Activated T-cell treated with anti-CD3 and anti-CD28 coated beads, Interleukin-2, amount 50 U/mL, for 72 hours (primary cell): ENCODE measurements around the gene RNF212. TPM values are rescaled to one million over a fixed set of nuclear protein-coding genes. Genes with fewer than 3 reads are reported as not detected.
"Not testable (repeated sequence)": the region's sequence is repeated elsewhere in the genome, so short reads cannot be mapped to it uniquely, and the experiment has no call there.

ENCODE experiments used
- ATAC-seq, 2 donors: fragments of 150-1000 bp; cut with Tn5 transposase; replicated peaks in 1 of 2; 2 replicates each; pipeline ENCODE4 v1.10.0; 2021; ENCODE audit warnings: moderate library complexity in 2 of 2, mild to moderate bottlenecking in 1 of 2
- DNase-seq, 2 donors: peaks; one replicate each; pipeline ENCODE4 v3.0.0; 2021 to 2022; ENCODE audit warnings: mixed read lengths in 1 of 2
- H3K27ac Mint-ChIP-seq: one replicate; pipeline ENCODE4 v1.8.0; 2022; ENCODE audit warnings: mild to moderate bottlenecking, moderate library complexity, mixed read lengths
- H3K27me3 Mint-ChIP-seq: one replicate; pipeline ENCODE4 v1.8.0; 2022; ENCODE audit warnings: low read depth, mixed read lengths
- H3K36me3 Mint-ChIP-seq, 2 donors: one replicate each; pipeline ENCODE4 v1.8.0; 2022; ENCODE audit warnings: mixed read lengths in 2 of 2, mild to moderate bottlenecking in 1 of 2; ENCODE audit not compliant: insufficient read depth in 2 of 2
- H3K4me1 Mint-ChIP-seq: one replicate; pipeline ENCODE4 v1.8.0; 2022; ENCODE audit warnings: low read depth, mixed read lengths
- H3K4me3 Mint-ChIP-seq, 2 donors: one replicate each; pipeline ENCODE4 v1.8.0; 2022; ENCODE audit warnings: mild to moderate bottlenecking in 2 of 2, mixed read lengths in 2 of 2, moderate library complexity in 2 of 2
- H3K9me3 Mint-ChIP-seq, 2 donors: one replicate each; pipeline ENCODE4 v1.8.0; 2022; ENCODE audit warnings: mixed read lengths in 2 of 2
- total RNA-seq, 2 donors: library from RNA; stranded (reverse); gene quantifications; one replicate each; pipeline ENCODE4 v1.2.3, GENCODE V29; 2022

Gene RNF212
- total RNA-seq, 2 donors from 2014 or later: 2.3 to 3.9 TPM

DNA sequence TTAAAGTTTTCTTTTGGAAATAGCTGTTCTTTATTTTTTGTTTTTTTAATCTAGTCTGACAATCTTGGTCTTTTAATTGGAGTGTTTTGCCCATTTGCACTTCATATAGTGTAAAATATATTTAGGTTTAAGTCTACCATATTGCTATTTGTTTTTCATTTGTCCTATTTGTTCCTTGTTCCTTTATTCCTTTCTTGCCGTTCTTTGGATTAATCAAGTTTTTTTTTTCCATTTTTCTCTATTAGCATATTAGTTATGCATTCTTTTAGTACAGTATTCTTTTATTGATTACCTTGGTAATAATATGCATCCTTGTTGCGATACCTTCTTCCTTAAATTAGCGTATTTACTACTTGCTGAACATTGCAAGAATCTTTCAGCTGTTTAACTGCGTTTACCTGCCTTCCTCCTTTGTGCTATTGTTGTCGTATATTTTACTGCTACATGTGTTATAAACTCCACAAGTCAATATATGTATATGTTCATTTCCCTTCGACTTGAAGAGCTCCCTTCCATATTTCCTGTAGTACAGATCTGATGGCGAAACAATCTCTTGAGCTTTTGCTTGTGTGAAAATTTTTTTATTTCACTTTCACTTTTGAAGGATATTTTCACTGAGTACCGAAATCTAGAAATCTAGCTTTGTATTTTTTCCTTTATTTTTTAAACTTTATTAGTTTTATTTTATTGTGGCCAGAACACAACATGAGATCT lies 23.9 kb upstream of the RNF212 start:
- H3K4me1 Mint-ChIP-seq: peaks cover 27% of the 10 kb centered on the region
- no peaks in the 10 kb centered on the region for H3K36me3 Mint-ChIP-seq
- no peaks in the 10 kb centered on the region for H3K9me3 Mint-ChIP-seq
- DNase-seq: no peak
- no peak for ATAC-seq
- no peaks in the 10 kb centered on the region for H3K27me3 Mint-ChIP-seq
- peak overlapping the region; percentile 83 to 88 for H3K4me3 Mint-ChIP-seq
- H3K27ac Mint-ChIP-seq: peak overlapping the region; percentile 85

DNA sequence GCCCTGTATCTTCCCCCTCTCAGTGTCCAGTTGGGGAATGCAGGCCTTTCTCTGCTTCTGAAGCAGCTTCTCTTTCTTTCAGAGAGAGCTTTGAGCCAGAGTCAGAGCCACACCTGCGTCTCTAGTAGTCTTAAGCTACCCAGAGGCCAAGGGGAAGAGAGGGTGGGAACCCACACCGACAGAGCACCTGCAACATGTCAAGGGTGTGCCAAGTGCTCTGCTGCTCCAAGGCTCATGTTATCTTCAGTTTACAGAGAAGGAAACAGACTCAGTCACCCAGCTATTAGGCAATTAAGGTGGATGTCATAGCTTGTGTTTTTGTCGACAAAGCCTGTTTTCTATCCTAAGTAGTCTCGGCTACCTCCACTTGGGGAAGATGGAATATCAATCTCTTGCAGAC lies 22.7 kb upstream of the RNF212 start:
- no peaks in the 10 kb centered on the region for H3K27me3 Mint-ChIP-seq

GRCh38 chr4:1133033-1133432 lies 19.7 kb upstream of the RNF212 start:
- no peak overlapping the region for H3K4me3 Mint-ChIP-seq
- no peaks in the 10 kb centered on the region for H3K36me3 Mint-ChIP-seq
- no peak overlapping the region for H3K27ac Mint-ChIP-seq
- peaks cover 25% of the 10 kb centered on the region for H3K4me1 Mint-ChIP-seq
- ATAC-seq (no peak), DNase-seq (no peak)
- no peaks in the 10 kb centered on the region for H3K9me3 Mint-ChIP-seq
- H3K27me3 Mint-ChIP-seq: no peaks in the 10 kb centered on the region

More for the DNA sequence above, 22.7 kb upstream of the RNF212 start:
- ATAC-seq (peak in 1 of 2 donors; percentile 31), DNase-seq (no peak)
- Mint-ChIP-seq H3K9me3 (no peaks in the 10 kb centered on the region), H3K27ac (no peak overlapping the region), H3K36me3 (no peaks in the 10 kb centered on the region), H3K4me3 (peak overlapping the region; percentile 30 to 45), H3K4me1 (peaks cover 27% of the 10 kb centered on the region)

- no peaks in the 10 kb centered on the region for H3K9me3 Mint-ChIP-seq
- peaks cover under 1% of the 10 kb centered on the region for H3K4me1 Mint-ChIP-seq
- no peaks in the 10 kb centered on the region for H3K27me3 Mint-ChIP-seq
- H3K36me3 Mint-ChIP-seq: no peaks in the 10 kb centered on the region
- no peak overlapping the region for H3K27ac Mint-ChIP-seq
- DNase-seq: peak; percentile 74 to 80
- peak; percentile 97 to 98 for ATAC-seq
- H3K4me3 Mint-ChIP-seq: no peak overlapping the region
Observed at GRCh38 chr4:1130316-1131186, 17.2 kb upstream of the RNF212 start.

GRCh38 chr4:1126506-1126905 lies 13.1 kb upstream of the RNF212 start:
- DNase-seq (no peak), ATAC-seq (no peak)
- no peaks in the 10 kb centered on the region for H3K9me3 Mint-ChIP-seq
- H3K27me3 Mint-ChIP-seq: no peaks in the 10 kb centered on the region
- no peaks in the 10 kb centered on the region for H3K4me1 Mint-ChIP-seq
- H3K4me3 Mint-ChIP-seq: no peak overlapping the region
- no peaks in the 10 kb centered on the region for H3K36me3 Mint-ChIP-seq
- no peak overlapping the region for H3K27ac Mint-ChIP-seq

DNA sequence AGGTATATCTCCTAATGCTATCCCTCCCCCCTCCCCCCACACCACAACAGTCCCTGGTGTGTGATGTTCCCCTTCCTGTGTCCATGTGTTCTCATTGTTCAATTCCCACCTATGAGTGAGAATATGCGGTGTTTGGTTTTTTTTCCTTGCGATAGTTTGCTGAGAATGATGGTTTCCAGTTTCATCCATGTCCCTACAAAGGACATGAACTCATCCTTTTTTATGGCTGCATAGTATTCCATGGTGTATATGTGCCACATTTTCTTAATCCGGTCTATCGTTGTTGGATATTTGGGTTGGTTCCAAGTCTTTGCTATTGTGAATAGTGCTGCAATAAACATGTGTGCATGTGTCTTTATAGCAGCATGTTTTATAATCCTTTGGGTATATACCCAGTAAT lies 12.1 kb upstream of the RNF212 start:
- H3K36me3 Mint-ChIP-seq, H3K4me3 Mint-ChIP-seq, H3K4me1 Mint-ChIP-seq, ATAC-seq, H3K9me3 Mint-ChIP-seq, H3K27me3 Mint-ChIP-seq, DNase-seq, H3K27ac Mint-ChIP-seq: not testable (repeated sequence)

DNA sequence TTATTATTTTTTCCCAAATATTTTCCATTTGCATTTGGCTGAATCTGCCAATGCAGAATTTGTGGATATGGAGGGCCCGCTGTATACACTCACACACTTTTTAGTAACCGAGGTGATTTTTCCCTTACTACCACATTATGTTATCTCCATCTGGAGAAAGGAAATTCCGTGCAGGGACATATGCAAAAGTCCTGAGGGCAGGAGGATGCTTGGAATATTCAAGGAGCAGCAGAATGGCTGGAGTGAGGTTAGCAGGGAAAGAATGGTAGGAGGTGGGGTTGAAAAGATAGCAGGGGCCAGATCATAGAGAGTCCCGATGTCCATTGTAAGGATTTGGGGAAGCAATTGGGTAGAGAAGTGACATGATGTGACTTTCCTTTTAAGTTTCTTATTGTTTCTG lies 11.5 kb upstream of the RNF212 start:
- Mint-ChIP-seq H3K27me3 (no peaks in the 10 kb centered on the region), H3K4me1 (no peaks in the 10 kb centered on the region), H3K9me3 (no peaks in the 10 kb centered on the region), H3K27ac (no peak overlapping the region), H3K36me3 (no peaks in the 10 kb centered on the region), H3K4me3 (no peak overlapping the region)
- ATAC-seq (no peak), DNase-seq (no peak)

DNA sequence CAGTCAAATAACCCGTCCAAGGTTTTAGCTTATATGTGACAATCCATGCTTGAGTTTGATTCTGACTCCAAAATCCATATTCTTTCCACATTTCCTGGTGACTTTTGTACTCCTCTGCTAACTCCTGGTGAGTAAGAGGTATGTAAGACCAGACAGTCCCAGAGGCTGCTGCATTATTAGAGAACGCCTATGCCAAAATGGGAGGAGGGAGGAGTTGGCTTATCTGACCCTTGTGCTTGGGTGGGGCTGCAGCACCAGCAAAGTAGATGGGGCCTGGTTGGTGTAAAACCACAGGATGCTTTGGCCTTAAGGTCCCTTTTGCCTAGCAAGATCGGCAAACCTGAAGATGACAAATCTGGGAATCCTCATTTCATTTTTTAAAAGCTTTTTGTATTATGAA lies 9.1 kb upstream of the RNF212 start:
- no peaks in the 10 kb centered on the region for H3K36me3 Mint-ChIP-seq
- H3K4me3 Mint-ChIP-seq: no peak overlapping the region
- no peaks in the 10 kb centered on the region for H3K9me3 Mint-ChIP-seq
- H3K4me1 Mint-ChIP-seq: no peaks in the 10 kb centered on the region
- no peak for DNase-seq
- no peak for ATAC-seq
- H3K27ac Mint-ChIP-seq: no peak overlapping the region
- H3K27me3 Mint-ChIP-seq: no peaks in the 10 kb centered on the region

DNA sequence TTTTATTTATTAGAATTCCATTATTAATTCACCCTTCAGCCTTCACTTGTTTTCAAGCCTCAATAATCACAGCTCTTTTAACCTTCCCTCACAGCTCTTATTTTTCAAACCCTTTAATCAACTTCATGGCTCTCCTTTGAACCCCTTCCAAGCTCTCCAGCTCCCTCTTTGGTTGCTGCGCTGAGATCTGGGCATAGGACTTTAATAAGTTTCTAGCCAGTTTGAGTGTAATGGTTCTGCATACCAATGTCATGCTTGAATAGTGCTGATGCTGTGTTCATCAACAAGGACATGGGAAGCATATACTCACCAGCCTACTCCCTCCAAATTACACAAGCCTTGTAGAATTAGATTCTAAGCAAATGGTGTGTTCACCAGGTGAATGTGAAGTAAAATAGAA lies 3.5 kb upstream of the RNF212 start:
- ATAC-seq (no peak), DNase-seq (no peak)
- H3K4me1 Mint-ChIP-seq: no peaks in the 10 kb centered on the region
- H3K36me3 Mint-ChIP-seq: no peaks in the 10 kb centered on the region
- H3K27ac Mint-ChIP-seq: no peak overlapping the region
- H3K4me3 Mint-ChIP-seq: no peak overlapping the region
- H3K27me3 Mint-ChIP-seq: peaks cover 10% of the 10 kb centered on the region
- no peaks in the 10 kb centered on the region for H3K9me3 Mint-ChIP-seq

GRCh38 chr4:1115528-1116293 lies 2.3 kb upstream of the RNF212 start:
- Mint-ChIP-seq H3K27me3 (peaks cover 21% of the 10 kb centered on the region), H3K27ac (no peak overlapping the region), H3K36me3 (no peaks in the 10 kb centered on the region), H3K9me3 (no peaks in the 10 kb centered on the region), H3K4me3 (no peak overlapping the region), H3K4me1 (no peaks in the 10 kb centered on the region)
- ATAC-seq: no peak
- no peak for DNase-seq

DNA sequence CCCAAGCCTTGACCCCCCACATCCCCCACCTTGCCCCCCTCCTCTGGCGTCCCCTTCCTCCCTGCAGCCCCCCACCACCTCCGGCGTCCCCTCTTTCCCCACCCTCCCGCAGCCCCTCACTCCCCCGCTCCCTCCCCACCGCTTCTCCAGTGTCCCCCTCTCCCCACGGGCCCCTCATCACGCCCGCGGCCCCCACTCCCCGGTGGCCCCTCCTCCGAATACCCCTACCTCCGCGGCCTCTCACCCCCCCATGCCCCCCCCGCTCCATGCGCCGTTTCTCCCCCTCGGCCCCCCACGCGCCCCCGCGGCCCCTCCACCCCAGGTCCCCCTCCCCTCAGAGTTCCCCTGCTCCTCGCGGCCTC lies 562 bp downstream of the RNF212 start:
- Mint-ChIP-seq H3K9me3 (no peaks in the 10 kb centered on the region), H3K36me3 (no peaks in the 10 kb centered on the region), H3K4me3 (no peak overlapping the region), H3K4me1 (no peaks in the 10 kb centered on the region), H3K27me3 (peaks cover 26% of the 10 kb centered on the region), H3K27ac (no peak overlapping the region)
- no peak for DNase-seq
- no peak for ATAC-seq

- no peak overlapping the region for H3K4me3 Mint-ChIP-seq
- DNase-seq: no peak
- no peak overlapping the region for H3K27ac Mint-ChIP-seq
- no peak for ATAC-seq
- H3K9me3 Mint-ChIP-seq: no peaks in the 10 kb centered on the region
- H3K27me3 Mint-ChIP-seq: peaks cover 26% of the 10 kb centered on the region
- H3K36me3 Mint-ChIP-seq: no peaks in the 10 kb centered on the region
- no peaks in the 10 kb centered on the region for H3K4me1 Mint-ChIP-seq
Observed at GRCh38 chr4:1112174-1112820, 1.1 kb downstream of the RNF212 start.
